ENCODE results near the gene ICAM1.

ICAM1 gene

DNA sequence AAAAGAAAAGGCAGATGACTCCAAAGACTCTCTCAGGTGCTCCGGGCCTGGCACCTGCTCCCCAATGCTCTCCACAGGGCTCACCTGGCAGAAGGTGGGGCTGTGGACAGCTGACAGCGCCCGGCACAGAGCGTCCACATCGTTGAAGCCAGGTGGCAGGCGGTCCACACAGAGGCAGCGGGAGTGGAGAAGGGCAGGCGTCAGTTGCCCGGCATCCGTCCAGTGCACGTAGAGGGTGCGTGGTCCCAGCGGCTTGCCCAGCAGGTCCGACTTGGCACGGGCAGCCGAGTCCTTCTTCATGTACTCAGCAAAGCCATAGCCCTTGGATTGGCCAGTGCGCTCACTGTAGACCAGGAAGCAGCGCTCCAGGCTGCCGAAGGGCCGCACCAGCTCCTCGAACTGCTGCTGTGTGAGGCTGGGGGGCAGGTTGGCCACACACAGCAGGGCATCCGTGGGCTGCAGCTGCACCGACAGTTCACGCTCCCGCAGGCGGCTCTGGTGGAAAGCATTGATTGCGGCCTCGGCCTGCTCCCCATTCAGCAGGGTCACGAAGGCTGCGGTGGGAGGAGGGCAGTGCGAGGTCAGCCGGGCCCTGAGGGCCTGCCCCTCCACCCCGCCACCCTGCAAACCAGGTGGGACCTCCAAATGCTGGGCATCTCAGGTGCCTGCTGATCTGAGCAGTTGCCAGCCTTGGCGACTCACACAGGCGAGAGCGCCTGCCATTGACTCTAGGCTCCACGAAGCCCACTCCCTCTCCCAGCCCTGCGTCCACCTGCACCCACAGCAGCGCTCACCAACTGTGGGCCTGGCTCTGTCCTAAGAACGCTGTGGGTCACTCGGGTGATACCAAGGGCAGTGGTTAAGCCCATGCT, 57.9 kb downstream of the ICAM1 start:
- DNase-seq: no peak

DNA sequence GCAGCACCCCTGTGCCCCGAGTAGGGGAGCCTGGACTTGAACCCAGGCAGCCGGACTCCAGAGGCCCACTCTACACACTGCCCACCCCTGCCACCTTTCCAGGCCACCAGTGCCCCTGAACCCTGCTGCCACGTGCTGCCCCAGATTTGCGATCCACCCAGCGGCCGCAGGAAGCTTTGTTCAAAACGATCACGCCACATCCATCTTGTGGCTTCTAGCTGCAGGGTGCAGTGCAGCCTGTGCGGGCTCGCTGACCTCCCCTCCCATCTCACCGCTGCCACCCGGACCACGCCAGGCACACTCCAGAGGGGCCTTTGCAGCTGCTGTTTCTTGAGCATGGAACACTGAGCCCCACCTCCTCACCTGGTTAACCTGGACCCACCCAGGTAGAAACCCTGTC, 58.6 kb downstream of the ICAM1 start:
- DNase-seq: no peak

DNA sequence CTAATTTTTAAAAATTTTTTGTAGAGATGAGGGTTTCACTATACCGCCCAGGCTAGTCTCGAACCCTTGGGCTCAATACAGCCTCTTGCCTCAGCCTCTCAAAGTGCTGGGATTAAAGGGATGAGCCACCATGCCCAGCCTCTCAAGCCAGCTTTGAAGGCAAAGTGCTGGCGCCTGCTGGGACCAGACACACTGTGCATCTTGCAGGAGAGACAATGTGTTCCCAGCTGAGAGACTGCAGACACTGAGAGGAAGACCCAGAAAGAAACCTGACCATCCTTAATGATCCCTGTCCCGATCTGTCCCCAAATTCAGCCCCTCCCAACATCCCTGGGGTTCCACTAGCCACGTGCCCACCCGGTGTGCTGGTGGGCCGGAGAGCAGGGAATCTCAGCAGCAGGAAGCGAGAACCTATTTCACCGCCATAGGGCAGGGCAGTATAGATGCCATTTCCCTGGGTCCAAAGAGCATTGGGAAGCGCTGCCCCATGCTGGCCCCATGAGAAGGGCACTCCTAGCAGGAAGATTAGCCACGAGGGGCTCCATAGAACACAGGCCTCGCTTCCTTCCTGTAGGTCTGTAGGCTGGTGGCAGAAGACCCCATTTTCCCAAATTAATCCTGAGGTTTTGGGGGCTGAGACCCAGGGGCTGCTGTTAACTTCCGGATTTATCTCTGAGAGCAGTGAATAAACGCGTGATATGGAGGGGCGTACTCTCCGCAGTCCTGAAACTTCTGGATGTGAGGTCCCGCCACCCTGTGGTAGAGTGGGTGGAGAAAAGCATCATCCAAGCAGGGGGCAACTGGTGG, 61.4 kb downstream of the ICAM1 start:
- DNase-seq: no peak

DNA sequence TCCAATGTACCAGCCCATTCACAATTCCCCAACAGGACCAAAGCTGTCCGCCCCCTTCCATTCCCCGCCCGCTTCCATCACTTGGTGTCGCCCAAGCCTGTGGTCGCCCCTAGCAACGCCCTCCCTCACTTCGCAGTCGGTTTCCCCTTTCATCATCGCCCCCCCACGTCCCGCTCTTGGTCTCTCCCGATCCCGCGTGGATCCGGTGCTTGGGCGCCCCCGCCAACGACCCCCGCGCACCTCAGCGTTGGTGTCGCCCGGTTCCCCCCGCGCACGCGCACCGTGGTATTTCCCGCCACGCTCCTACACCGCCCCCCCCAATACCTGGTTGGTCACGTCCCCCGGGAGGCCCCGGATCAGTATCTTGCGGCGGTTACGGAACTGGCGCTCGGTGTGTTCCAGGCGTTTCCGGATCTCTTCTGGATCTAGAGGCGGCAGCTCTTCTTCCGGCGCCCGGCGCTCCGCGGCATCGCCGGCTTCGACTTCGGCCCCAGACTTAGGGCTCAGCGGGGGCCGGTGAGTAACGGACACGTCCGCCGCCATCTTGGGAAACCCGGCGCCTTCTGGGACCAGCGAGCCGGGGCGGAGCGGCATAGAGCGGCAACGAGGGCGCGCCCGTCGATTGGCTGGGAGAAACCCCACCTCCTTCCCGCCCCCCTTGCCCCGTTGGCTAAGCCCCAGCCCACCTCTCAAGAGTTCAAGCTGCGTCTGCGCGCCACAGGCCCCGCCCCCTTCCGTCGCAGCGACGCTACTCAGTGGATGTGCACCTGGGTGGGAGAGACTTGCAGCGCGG, 62.2 kb downstream of the ICAM1 start, which contains the start of gene RAVER1:
RAVER1 (minus strand) TSS at position 565 of the 793 bp plus-strand sequence; CDS start at position 543, 22 bp downstream.
- peak; percentile 96 for DNase-seq

DNA sequence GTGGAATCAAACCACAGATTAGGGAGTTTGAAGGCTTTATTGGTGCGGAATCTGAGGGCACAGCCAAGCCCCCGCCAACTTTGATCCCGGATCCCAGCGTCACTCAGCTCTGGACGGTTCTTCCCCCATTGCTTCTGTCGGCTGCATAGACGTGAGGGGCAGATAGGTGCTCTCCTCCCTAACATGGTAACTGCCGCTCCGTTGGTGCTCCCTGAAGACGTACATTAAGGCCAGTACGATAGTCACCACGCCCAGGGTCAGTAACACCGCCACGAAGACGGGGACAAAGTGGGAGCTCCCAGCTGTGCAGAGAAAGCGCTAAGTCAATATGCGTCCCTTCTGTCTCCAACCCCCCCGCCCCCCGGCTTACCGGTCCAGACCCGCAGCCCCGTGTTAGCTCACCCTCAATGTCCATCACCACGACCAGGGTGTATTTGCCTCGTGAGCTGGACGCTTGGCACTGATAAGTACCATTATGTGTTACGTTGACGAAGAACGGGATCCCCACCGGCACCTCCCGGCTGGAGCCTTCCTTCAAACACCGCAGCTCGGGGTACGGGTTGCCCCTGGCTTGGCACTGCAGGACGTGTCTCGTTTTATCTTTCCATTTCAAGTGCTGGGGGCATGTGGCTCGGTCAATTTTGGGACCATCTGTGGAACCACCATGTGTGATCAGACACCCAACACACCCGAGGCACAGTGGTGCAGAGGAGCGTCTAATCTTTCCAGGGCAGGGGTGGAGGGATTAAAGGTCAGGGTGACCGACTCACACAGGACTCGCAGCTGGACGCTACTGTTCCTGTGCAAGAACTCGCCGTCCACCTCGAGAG, 63.1 kb downstream of the ICAM1 start:
- DNase-seq: no peak

DNA sequence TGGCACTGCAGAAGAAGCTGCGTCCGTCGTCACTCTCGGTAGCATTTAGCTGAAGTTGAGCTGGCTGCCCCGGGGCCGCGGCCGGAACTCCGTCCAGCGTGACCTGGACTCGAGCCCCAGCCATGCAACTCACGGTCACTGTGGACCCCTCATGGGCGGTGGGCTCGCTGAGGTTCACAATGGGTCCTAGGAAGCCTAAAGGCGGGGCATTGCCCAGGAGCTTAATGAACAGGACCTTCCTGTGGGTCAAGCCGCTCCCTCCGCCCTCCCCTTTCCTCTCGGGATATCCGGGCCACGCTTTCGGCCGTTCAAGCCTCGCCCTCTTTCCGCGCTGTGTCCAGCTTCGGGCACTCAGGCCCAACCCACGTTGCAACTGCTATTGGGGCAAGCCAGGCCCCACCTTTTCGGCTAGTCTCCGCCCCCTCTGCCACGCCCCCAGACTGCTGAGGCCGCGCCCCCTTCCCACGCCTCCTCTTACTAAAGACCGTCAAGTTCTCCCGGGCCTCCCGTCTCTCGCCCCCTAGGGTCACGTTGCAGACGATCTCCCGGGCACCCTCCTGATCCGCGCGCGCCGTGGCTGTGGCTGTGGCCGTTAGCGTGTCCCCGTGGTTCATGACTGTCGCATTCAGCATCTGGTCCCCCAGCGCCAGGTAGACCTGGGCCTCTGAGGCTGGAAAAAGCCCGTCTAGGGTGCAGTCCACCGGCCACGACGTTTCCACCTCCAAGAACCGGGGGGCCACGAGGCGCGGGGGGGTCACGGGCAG, 63.9 kb downstream of the ICAM1 start:
- DNase-seq: no peak

DNA sequence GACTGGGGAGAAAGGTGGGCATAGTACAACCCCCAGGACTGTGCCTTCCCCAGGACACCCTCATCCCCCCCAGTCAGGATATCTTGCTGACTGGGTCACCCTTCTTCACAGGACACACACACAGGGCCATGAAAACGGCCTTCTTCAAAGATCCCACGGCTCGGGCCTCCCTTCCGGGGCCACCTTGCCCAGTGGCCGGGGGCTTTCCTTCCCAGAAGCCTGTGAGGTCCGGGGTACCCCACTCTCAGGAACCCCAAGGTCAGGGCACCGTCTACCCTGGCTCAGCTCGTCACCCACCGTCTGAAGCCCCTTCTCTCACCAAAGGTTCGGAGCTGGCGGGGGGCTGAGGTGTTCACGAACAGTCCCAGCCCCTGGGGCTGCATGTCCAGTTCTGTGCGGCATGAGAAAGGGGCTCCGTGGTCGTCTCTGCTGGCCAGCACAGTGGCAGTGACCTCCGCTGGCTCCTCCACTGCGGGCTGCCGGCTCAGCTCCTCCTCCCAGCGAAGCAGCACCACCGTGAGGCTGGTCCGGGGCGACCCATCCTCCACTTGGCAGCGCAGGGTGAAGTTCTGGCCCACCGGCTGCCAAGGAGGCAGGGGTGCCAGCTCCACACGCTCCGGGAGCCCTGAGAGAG, 64.5 kb downstream of the ICAM1 start:
- DNase-seq: no peak

Measured in activated T-cell treated with anti-CD3 and anti-CD28 coated beads for 4 hours (primary cell).